Uterus (tissue), 2 donors: ENCODE data around the gene ANKRD2.

ENCODE experiments used
- POLR2A ChIP-seq, 2 donors: fragments of 450-650 bp; IDR thresholded peaks; one replicate each; pipeline ENCODE4 v1.6.1; 2016; ENCODE audit warnings: antibody characterized with exemption in 2 of 2, mild to moderate bottlenecking in 1 of 2, moderate library complexity in 1 of 2
- TF ChIP-seq, protein P1 (sequence below), 4 experiments: fragments of 200-600 bp in 2 of 4; fragments of 450-650 bp in 2 of 4; sonication (generic) in 2 of 4; IDR thresholded peaks; one replicate each; pipeline ENCODE4 v1.5.1; 2016 to 2019; ENCODE audit warnings: antibody characterized with exemption in 4 of 4, mild to moderate bottlenecking in 2 of 4, moderate library complexity in 1 of 4

DNA sequence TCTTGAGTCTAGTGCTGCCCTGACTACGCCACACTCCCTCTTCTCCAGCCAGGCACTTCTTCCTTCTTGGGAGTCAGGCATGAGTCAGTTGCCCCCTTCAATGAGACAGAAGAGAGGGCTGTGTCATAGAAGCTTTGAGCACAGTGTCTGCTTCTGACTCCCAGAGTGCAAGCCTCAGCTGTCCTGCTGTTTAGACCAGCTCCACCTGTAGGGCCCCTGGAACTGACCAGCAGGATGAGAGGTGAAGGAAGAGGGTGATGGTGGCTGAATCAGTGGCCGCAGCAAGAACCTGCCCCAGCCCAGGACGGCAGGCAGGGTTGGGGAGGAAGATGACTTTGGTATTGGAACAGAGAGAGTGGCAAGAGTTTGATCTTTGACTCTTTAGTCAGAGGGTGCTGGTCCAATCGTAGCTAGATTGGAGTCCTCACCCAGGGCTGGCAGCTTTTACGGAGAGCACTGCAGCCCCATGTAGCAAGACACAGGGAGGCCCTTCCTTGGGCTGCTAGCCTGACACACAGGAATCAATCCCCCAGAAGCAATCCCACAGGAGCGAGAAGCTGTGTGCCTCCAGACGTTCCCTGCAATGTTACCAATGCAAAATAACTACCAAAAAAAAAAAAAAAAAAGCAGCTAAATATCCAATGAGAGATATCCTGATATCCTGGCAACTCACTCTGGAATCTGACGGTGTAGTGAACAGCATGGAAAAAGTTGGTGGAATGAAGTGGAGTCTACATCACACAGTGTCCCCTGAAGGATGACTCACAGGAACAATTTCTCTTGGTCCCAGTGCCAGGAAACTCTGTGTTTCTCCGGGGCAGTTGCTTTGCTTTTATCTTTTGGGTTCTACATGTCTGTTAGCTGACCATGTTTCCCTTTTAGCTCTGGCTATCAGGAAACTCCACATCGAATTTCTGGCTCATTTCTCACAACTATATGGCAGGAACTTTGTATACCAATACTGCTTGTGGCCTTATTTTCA, 23.8 kb downstream of the ANKRD2 start:
- TF ChIP-seq, protein P1, sequence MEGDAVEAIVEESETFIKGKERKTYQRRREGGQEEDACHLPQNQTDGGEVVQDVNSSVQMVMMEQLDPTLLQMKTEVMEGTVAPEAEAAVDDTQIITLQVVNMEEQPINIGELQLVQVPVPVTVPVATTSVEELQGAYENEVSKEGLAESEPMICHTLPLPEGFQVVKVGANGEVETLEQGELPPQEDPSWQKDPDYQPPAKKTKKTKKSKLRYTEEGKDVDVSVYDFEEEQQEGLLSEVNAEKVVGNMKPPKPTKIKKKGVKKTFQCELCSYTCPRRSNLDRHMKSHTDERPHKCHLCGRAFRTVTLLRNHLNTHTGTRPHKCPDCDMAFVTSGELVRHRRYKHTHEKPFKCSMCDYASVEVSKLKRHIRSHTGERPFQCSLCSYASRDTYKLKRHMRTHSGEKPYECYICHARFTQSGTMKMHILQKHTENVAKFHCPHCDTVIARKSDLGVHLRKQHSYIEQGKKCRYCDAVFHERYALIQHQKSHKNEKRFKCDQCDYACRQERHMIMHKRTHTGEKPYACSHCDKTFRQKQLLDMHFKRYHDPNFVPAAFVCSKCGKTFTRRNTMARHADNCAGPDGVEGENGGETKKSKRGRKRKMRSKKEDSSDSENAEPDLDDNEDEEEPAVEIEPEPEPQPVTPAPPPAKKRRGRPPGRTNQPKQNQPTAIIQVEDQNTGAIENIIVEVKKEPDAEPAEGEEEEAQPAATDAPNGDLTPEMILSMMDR (IDR thresholded peaks at IDR 0.05) = no peak
- TF ChIP-seq POLR2A (IDR thresholded peaks at IDR 0.05) = peak in 1 of 2 donors; percentile 8
